ENCODE results near the gene CD79A. TPM values are rescaled to one million over a fixed set of nuclear protein-coding genes. Genes with fewer than 3 reads are reported as not detected.
A peak's percentile ranks its signal among the peaks of the same experiment; 100 is the strongest.

CD79A gene
- total and polyA plus RNA-seq, 2 donors = 31.4 to 74.4 TPM

GRCh38 chr19:41879080-41879479, 2.0 kb downstream of the CD79A start:
- Histone ChIP-seq H3K27me3 (ENCODE audit: control insufficient read depth in 2 of 2, insufficient read depth in 1 of 2, low read length in 1 of 2) (no peaks in the 10 kb centered on the region), H3K4me3 (ENCODE audit: low read length in 2 of 2) (no peak overlapping the region), H3K9me3 (ENCODE audit: control insufficient read depth in 2 of 2, insufficient read depth in 1 of 2, low read length in 1 of 2) (no peaks in the 10 kb centered on the region), H3K27ac (ENCODE audit: low read depth in 1 of 2, low read length in 1 of 2) (no peak overlapping the region), H3K36me3 (ENCODE audit: control insufficient read depth in 2 of 2, insufficient read depth in 2 of 2, low read length in 1 of 2) (no peaks in the 10 kb centered on the region), H3K4me1 (ENCODE audit: control insufficient read depth in 2 of 2, insufficient read depth in 2 of 2, low read length in 2 of 2) (peaks cover 35 to 71% of the 10 kb centered on the region in 2 donors)
- WGBS = 98% methylated on average over 21 of the region's 21 CpGs
- no peak for DNase-seq (ENCODE audit: low read depth in 6 of 9, low spot score in 9 of 9)

DNA sequence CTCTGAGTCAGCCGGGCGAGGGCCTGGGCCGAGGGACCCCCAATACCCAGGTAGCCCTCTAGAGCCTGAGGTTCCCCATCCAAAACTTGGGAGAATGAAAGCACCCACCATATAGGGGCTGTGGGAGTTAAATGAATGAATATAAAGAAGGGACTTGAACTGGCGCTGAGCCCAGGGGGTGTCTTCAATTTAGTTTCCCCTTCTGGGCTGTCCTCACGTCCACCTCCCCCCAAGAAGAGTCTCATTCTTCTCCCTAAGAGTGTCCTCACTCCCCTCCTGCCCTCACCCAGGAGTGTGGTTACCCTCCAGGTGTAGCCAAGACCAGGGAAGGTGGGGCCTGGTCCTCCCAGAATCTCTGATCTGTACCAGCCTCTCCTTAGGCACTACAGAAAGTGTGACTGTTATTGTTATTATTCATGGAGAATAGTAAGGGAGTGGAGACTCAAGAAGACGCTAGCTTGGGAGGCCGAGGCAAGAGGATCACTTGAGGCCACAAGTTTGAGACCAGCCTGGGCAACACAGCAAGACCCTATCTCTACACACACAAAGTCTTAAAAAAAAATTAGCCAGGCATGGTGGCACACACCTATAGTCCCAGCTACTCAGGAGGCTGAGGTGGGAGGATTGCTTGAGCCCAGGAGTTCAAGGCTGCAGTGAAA, 2.7 kb downstream of the CD79A start:
- DNase-seq (ENCODE audit: low read depth in 6 of 9, low spot score in 9 of 9) = no peak
- WGBS = 96% methylated on average over 7 of the region's 7 CpGs
- no peak overlapping the region for H3K4me3 ChIP-seq (ENCODE audit: low read length in 2 of 2)
- H3K9me3 ChIP-seq (ENCODE audit: control insufficient read depth in 2 of 2, insufficient read depth in 1 of 2, low read length in 1 of 2) = no peaks in the 10 kb centered on the region
- H3K36me3 ChIP-seq (ENCODE audit: control insufficient read depth in 2 of 2, insufficient read depth in 2 of 2, low read length in 1 of 2) = peaks cover 0 to under 1% of the 10 kb centered on the region in 2 donors
- H3K27ac ChIP-seq (ENCODE audit: low read depth in 1 of 2, low read length in 1 of 2) = no peak overlapping the region
- peaks cover 34 to 67% of the 10 kb centered on the region in 2 donors for H3K4me1 ChIP-seq (ENCODE audit: control insufficient read depth in 2 of 2, insufficient read depth in 2 of 2, low read length in 2 of 2)
- H3K27me3 ChIP-seq (ENCODE audit: control insufficient read depth in 2 of 2, insufficient read depth in 1 of 2, low read length in 1 of 2) = no peaks in the 10 kb centered on the region

- peaks cover 35 to 67% of the 10 kb centered on the region in 2 donors for H3K4me1 ChIP-seq (ENCODE audit: control insufficient read depth in 2 of 2, insufficient read depth in 2 of 2, low read length in 2 of 2)
- H3K36me3 ChIP-seq (ENCODE audit: control insufficient read depth in 2 of 2, insufficient read depth in 2 of 2, low read length in 1 of 2) = peaks cover 0 to 4% of the 10 kb centered on the region in 2 donors
- H3K9me3 ChIP-seq (ENCODE audit: control insufficient read depth in 2 of 2, insufficient read depth in 1 of 2, low read length in 1 of 2) = no peaks in the 10 kb centered on the region
- 89% methylated on average over 5 of the region's 5 CpGs for WGBS
- H3K27me3 ChIP-seq (ENCODE audit: control insufficient read depth in 2 of 2, insufficient read depth in 1 of 2, low read length in 1 of 2) = no peaks in the 10 kb centered on the region
- no peak overlapping the region for H3K27ac ChIP-seq (ENCODE audit: low read depth in 1 of 2, low read length in 1 of 2)
- no peak for DNase-seq (ENCODE audit: low read depth in 6 of 9, low spot score in 9 of 9)
- H3K4me3 ChIP-seq (ENCODE audit: low read length in 2 of 2) = no peak overlapping the region
Observed at GRCh38 chr19:41880329-41880708, 3.2 kb downstream of the CD79A start.

DNA sequence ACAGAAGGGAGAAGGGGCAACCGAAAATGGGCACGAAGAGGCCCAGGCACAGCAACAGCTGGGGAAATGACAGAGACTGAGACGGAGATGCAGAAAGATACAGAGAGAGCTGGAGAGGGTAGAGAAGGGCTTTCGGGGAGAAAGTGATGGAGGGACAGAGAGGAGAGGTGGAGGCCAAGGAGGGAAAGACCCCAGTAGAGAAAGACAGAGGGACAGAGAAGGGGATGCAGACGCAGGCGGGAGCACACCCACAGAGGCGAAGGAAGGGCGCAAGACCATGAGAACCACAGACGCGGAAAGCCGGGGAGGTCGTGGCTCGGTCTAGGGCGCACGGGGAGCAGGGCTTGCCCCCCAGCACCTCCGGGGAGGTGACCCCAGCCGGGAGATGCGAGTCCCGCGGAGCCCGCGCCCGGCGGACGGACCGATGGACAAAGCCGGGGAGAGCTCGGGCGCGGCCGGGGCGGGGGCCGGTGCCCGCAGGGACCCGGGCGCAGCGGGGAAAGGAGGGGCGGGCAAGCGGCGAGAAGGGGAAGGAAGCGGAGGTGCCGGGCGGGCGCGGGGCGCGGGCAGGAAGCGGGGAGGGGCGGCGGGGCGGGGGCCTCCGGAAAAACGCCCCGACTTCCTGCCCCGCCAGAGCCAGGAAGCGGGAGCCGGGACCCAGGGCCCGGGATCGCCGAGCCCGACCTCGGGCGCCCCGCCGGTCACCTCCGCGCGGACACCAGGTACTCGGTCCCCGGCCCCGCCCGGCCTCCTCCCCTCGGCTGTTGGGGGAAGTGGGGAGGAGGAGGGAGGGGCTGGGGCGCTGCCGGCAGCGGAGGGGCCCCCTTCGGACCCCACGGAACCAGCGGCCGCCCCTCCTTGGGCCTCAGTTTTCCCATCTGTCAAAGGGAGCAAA, 5.7 kb downstream of the CD79A start, which contains the start of gene ARHGEF1:
Gene ARHGEF1 (plus strand): TSS at position 617 of the 895 bp plus-strand sequence. CDS start 4,899 bp downstream, outside the sequence.
- Histone ChIP-seq H3K4me3 (ENCODE audit: low read length in 2 of 2) (peak within 1 kb of the TSS; percentile 73 to 86), H3K27me3 (ENCODE audit: control insufficient read depth in 2 of 2, insufficient read depth in 1 of 2, low read length in 1 of 2) (no peaks in the 10 kb centered on the region), H3K27ac (ENCODE audit: low read depth in 1 of 2, low read length in 1 of 2) (peak within 1 kb of the TSS; percentile 94 to 98), H3K9me3 (ENCODE audit: control insufficient read depth in 2 of 2, insufficient read depth in 1 of 2, low read length in 1 of 2) (no peaks in the 10 kb centered on the region), H3K36me3 (ENCODE audit: control insufficient read depth in 2 of 2, insufficient read depth in 2 of 2, low read length in 1 of 2) (peaks cover under 1 to 4% of the 10 kb centered on the region in 2 donors), H3K4me1 (ENCODE audit: control insufficient read depth in 2 of 2, insufficient read depth in 2 of 2, low read length in 2 of 2) (peaks cover 25 to 66% of the 10 kb centered on the region in 2 donors)
- 3% methylated on average over 79 of the region's 80 CpGs for WGBS
- DNase-seq (ENCODE audit: low read depth in 6 of 9, low spot score in 9 of 9) = peak in 3 of 9 donors; percentile 51 to 80 (median 63)

DNA sequence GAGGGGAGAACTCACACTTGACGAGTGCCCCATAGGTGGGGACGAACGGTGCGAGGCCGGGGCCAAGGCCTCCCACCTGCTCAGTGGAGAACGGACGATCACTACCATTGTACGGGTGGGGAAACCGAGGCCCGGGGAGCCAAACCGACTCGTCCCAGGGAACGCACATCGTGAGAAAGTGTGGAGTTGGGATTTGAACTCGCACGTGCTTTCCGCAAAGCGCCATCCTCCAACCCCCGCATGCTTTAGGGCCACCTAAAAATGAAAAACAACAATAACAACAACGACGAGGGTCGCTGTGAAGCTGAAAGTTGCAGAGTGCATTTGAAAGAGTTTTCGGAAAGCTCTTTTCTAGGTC, 6.4 kb downstream of the CD79A start:
- WGBS = under 1% methylated on average over 23 of the region's 23 CpGs
- peak in 1 of 9 donors; percentile 39 for DNase-seq (ENCODE audit: low read depth in 6 of 9, low spot score in 9 of 9)
- Histone ChIP-seq H3K4me1 (ENCODE audit: control insufficient read depth in 2 of 2, insufficient read depth in 2 of 2, low read length in 2 of 2) (peaks cover 23 to 66% of the 10 kb centered on the region in 2 donors), H3K36me3 (ENCODE audit: control insufficient read depth in 2 of 2, insufficient read depth in 2 of 2, low read length in 1 of 2) (peaks cover 4 to 7% of the 10 kb centered on the region in 2 donors), H3K27me3 (ENCODE audit: control insufficient read depth in 2 of 2, insufficient read depth in 1 of 2, low read length in 1 of 2) (no peaks in the 10 kb centered on the region), H3K27ac (ENCODE audit: low read depth in 1 of 2, low read length in 1 of 2) (peak overlapping the region; percentile 94 to 98), H3K9me3 (ENCODE audit: control insufficient read depth in 2 of 2, insufficient read depth in 1 of 2, low read length in 1 of 2) (no peaks in the 10 kb centered on the region), H3K4me3 (ENCODE audit: low read length in 2 of 2) (peak overlapping the region; percentile 73 to 86)

GRCh38 chr19:41883821-41884733, 7.0 kb downstream of the CD79A start:
- H3K4me1 ChIP-seq (ENCODE audit: control insufficient read depth in 2 of 2, insufficient read depth in 2 of 2, low read length in 2 of 2) = peaks cover 27 to 66% of the 10 kb centered on the region in 2 donors
- H3K9me3 ChIP-seq (ENCODE audit: control insufficient read depth in 2 of 2, insufficient read depth in 1 of 2, low read length in 1 of 2) = no peaks in the 10 kb centered on the region
- H3K27ac ChIP-seq (ENCODE audit: low read depth in 1 of 2, low read length in 1 of 2) = peak overlapping the region; percentile 94 to 98
- peaks cover 8 to 13% of the 10 kb centered on the region in 2 donors for H3K36me3 ChIP-seq (ENCODE audit: control insufficient read depth in 2 of 2, insufficient read depth in 2 of 2, low read length in 1 of 2)
- peak overlapping the region; percentile 73 to 86 for H3K4me3 ChIP-seq (ENCODE audit: low read length in 2 of 2)
- DNase-seq (ENCODE audit: low read depth in 6 of 9, low spot score in 9 of 9) = peak in 4 of 9 donors; percentile 77 to 90 (median 81)
- 1% methylated on average over 66 of the region's 66 CpGs for WGBS
- H3K27me3 ChIP-seq (ENCODE audit: control insufficient read depth in 2 of 2, insufficient read depth in 1 of 2, low read length in 1 of 2) = no peaks in the 10 kb centered on the region

DNA sequence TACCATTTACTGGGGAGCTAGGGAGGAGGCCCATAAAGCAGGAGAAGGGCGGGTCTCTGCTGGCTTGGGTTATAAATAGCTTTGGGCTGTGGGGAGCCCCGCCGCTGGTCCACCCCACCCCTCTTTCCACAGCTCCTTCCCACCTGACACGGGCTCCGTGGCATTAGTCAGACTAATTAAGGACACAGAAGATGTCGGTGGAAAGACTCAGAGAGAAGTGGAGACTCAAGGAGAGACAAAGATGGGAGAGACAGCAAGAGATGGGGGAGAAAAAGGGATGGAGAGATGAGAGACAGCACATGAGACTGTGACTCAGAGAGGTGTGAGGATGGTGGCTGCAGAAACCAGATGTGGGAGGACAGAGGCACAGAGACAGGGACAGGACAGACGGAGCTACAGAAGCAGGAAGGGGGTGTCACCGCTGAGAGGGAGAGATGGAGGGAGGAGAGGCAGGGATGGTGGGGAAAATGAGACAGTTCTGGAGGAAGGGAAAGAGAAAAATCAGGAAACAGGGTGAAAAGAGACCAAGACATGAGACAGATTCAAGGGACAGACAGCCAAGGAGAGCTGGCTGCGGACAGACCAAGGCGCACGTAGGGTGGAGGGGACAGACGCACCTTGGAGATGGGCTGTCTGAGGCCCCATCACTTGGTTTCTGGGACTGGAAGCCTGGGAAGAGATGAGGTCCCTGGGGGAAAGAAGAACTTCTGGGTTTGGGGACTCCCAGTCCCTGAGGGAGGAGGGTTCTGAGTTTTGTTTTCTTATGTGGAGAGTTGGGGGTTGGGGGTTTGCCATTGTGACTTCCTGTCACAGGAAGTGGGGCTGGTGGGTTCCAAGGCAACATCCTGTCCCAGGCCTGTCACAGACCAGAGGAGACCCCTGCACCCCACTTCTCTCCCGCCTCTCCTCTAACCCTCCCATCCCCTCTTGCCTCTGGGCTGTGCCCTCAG, 10.0 kb downstream of the CD79A start:
- Histone ChIP-seq H3K9me3 (ENCODE audit: control insufficient read depth in 2 of 2, insufficient read depth in 1 of 2, low read length in 1 of 2) (no peaks in the 10 kb centered on the region), H3K27ac (ENCODE audit: low read depth in 1 of 2, low read length in 1 of 2) (peak overlapping the region; percentile 90 to 96), H3K4me1 (ENCODE audit: control insufficient read depth in 2 of 2, insufficient read depth in 2 of 2, low read length in 2 of 2) (peaks cover 25 to 73% of the 10 kb centered on the region in 2 donors), H3K36me3 (ENCODE audit: control insufficient read depth in 2 of 2, insufficient read depth in 2 of 2, low read length in 1 of 2) (peaks cover 32 to 37% of the 10 kb centered on the region in 2 donors), H3K27me3 (ENCODE audit: control insufficient read depth in 2 of 2, insufficient read depth in 1 of 2, low read length in 1 of 2) (no peaks in the 10 kb centered on the region), H3K4me3 (ENCODE audit: low read length in 2 of 2) (peak overlapping the region; percentile 55 to 76)
- 7% methylated on average over 13 of the region's 13 CpGs for WGBS
- peak in 6 of 9 donors; percentile 73 to 92 (median 78) for DNase-seq (ENCODE audit: low read depth in 6 of 9, low spot score in 9 of 9)
